ENCODE measurements around the gene GDA.

The GDA gene

DNA sequence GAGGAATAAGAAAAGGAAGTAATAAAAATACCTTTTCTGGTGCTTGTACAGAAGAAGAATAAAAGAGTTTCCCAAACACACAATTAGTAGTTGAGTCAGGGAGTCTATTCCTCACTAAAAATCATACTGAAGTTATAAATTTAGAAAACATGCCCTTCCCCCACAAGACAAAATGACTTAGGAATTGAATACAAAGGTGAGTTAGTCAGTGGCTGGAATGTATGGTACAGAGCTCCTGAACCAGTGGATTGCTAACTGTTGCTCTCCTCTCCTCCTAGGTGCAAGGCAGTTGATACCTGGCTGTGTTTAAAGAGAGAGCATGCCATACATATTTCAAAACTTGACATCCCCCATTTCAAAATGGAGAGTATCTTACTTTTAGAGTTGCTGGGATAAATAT, 1.9 kb downstream of the GDA start:
- FAIRE-seq = no peak

- no peak for FAIRE-seq
Observed at GRCh38 chr9:72154468-72155285, 5.4 kb downstream of the GDA start.

GRCh38 chr9:72155301-72155700, 6.1 kb downstream of the GDA start:
- no peak for FAIRE-seq

DNA sequence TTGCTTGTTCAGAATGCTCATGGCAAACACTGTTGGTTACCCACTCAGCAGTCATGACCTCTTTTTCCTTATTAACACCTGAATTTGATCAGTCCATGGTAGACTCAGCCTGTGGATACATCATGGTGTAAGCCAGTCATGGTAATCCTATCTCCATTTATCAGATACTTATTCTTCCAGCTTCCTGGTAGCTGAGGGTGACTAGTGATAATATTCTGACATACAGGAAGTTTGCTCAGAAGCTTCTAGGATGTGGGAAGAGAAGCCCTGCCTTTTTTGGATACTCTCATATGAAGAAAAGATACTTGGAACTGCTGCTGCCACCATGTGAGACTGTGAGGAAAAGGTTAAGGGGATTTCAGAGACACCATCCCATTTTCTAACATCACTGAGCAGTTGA, 7.3 kb downstream of the GDA start:
- FAIRE-seq = no peak

- no peak for FAIRE-seq
Observed at GRCh38 chr9:72158680-72159079, 9.4 kb downstream of the GDA start.

DNA sequence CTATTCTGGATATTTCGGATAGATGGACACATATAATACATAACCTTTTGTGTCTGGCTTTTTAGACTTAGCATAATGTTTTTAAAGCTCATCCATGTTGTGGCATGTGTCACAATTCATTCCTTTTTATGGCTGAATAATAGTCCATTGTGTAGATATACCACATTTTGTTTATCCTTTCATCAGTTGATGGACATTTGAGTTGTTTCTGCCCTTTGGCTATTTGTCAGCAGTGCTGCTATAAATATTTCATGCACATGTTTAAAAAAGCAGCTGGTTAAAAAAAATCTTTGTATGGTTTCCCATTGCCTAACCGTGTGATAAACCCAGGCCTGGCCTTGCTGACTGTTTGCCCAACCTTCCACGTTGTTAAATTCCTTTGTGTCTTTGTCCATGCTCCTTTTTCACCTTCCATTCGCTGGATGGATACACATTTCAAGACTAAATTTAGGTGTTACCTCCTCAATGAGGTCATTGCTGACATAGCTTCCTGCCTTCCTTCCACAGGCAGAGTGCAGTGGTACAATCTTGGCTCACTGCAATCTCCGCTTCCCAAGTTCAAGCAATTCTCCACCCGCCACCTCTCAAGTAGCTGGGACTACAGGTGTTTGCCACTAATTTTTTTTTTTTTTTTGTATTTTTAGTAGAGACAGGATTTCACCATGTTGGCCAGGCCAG, 11.3 kb downstream of the GDA start:
- no peak for FAIRE-seq

GRCh38 chr9:72165326-72165725, 16.1 kb downstream of the GDA start:
- FAIRE-seq = no peak

GRCh38 chr9:72165821-72166547, 16.7 kb downstream of the GDA start:
- FAIRE-seq = no peak

GRCh38 chr9:72168075-72168474, 18.8 kb downstream of the GDA start:
- FAIRE-seq = no peak

GRCh38 chr9:72169178-72169577, 19.9 kb downstream of the GDA start:
- no peak for FAIRE-seq

GRCh38 chr9:72173080-72173479, 23.8 kb downstream of the GDA start:
- no peak for FAIRE-seq

DNA sequence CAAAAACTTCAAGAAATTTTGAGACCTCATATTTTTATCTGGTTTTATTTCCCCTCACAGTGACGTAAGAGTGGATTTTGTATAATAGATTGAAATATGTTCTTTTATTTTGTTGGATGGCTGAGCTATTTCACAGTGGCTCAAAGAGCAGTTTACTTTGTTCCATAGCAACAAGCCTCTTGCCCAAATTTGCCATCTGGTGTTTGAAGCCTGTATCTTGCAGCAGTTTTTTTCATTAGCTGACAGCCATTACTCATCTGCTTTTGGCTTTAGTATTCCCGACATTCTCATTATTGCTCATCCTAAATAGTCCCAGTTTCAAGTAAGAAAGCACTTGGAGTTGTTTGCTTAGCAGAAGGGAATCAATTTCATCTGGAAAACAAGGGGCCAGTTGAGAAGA, 36.3 kb downstream of the GDA start:
- FAIRE-seq = no peak

GRCh38 chr9:72187121-72187695, 38.0 kb downstream of the GDA start:
- no peak for FAIRE-seq

- no peak for FAIRE-seq
Observed at GRCh38 chr9:72188232-72188631, 39.0 kb downstream of the GDA start.

GRCh38 chr9:72193478-72193881, 44.2 kb downstream of the GDA start:
- no peak for FAIRE-seq

- FAIRE-seq = no peak
Observed at GRCh38 chr9:72199238-72199637, 50.0 kb downstream of the GDA start.

DNA sequence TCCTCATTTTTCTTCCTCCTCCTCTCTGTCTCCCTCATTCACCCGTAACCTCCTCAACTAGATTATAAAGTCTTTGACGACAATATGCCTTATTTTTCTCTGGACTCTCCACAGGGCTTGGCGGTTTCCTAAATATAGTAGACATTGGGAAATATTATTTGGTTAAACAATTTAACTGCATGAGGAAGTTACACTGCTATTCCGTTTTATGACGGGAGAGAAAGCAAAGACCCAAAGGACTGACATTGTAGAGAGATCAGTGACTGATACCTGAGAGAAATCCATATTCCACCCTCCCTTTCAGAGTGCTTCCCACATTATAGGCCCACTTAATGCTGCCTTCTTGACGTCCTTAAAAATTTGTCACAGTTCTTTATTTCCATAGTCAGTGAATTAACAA, 51.2 kb downstream of the GDA start:
- no peak for FAIRE-seq

GRCh38 chr9:72202009-72202408, 52.8 kb downstream of the GDA start:
- FAIRE-seq = no peak

- FAIRE-seq = peak; percentile 90
Observed at GRCh38 chr9:72203205-72203803, 54.1 kb downstream of the GDA start.

DNA sequence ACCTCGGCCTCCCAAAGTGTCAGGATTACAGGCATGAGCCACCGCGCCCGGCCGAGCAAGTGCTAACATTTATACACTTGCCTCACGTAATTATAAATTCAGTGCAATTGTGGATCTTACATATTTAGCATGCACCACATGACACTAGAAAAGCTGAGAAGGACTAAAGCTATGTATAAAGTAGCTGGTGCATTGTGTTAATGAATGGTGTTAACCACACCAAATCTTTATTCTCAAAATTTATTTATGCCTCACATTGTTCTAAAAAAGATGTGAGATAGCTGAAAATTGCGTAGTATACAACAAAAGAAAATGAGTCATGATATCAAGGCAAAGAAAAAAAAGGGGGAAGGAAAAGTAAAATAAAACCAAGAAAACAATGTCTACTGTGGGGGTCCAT, 54.8 kb downstream of the GDA start:
- no peak for FAIRE-seq

- FAIRE-seq = no peak
Observed at GRCh38 chr9:72205513-72205912, 56.3 kb downstream of the GDA start.

- no peak for FAIRE-seq
Observed at GRCh38 chr9:72207278-72207677, 58.0 kb downstream of the GDA start.

GRCh38 chr9:72210522-72210921, 61.3 kb downstream of the GDA start:
- FAIRE-seq = no peak

Measured in A204.1 (cell line).